HUES6 (cell line): ENCODE results near the gene RPTOR.

ENCODE experiments used
- H3K27ac ChIP-seq: 2 replicates; pipeline ENCODE4 v1.7.0; 2013; ENCODE audit warnings: low read depth, mild to moderate bottlenecking, low read length, inconsistent platforms
- H3K27me3 ChIP-seq: 2 replicates; pipeline ENCODE4 v1.6.1; 2013; ENCODE audit warnings: low read length; ENCODE audit not compliant: control insufficient read depth, insufficient read depth
- H3K36me3 ChIP-seq: 2 replicates; pipeline ENCODE4 v1.6.1; 2013; ENCODE audit warnings: low read length; ENCODE audit not compliant: control insufficient read depth, insufficient read depth
- H3K4me1 ChIP-seq: 2 replicates; pipeline ENCODE4 v1.6.1; 2013; ENCODE audit warnings: low read length; ENCODE audit not compliant: control insufficient read depth, insufficient read depth
- H3K4me3 ChIP-seq: 2 replicates; pipeline ENCODE4 v1.5.1; 2013; ENCODE audit warnings: low read depth, low read length
- H3K9ac ChIP-seq: one replicate; pipeline ENCODE4 v1.6.1; 2013; ENCODE audit warnings: mild to moderate bottlenecking, low read length
- H3K9me3 ChIP-seq: 2 replicates; pipeline ENCODE4 v1.6.1; 2013; ENCODE audit warnings: low read depth, low read length; ENCODE audit not compliant: control insufficient read depth, insufficient read depth

The RPTOR gene

GRCh38 chr17:80852476-80853015, 307.9 kb downstream of the RPTOR start:
- H3K36me3 ChIP-seq: no peaks in the 10 kb centered on the region; the same call in 1 of the 2 replicates
- no peaks in the 10 kb centered on the region for H3K9me3 ChIP-seq
- H3K27ac ChIP-seq: no peak overlapping the region
- no peak overlapping the region for H3K4me3 ChIP-seq
- no peaks in the 10 kb centered on the region for H3K27me3 ChIP-seq
- peaks cover 12% of the 10 kb centered on the region; the same call in 1 of the 2 replicates for H3K4me1 ChIP-seq
- H3K9ac ChIP-seq: no peak overlapping the region

DNA sequence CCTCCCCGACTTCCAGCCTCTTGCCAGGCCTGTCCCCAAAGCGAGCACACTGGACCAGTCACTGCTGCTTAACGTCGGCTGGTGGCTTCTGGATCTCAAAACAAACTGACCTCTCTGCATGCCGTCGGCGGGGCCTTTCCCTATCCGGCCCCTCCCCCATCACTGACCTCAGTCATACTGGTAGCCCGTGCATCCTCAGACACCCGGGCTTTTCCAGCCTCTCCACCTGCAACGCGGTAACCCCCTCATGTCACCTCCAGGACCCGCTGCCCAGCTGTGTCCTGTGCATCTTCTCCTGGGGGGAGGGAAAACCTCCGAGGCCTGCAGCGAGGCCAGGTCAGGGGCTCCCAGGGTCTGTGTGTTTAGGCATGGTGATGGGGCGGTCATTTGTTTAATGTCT, 308.4 kb downstream of the RPTOR start:
- no peak overlapping the region for H3K9ac ChIP-seq
- H3K4me3 ChIP-seq: no peak overlapping the region
- H3K9me3 ChIP-seq: no peaks in the 10 kb centered on the region
- no peaks in the 10 kb centered on the region; the same call in 1 of the 2 replicates for H3K36me3 ChIP-seq
- H3K27me3 ChIP-seq: no peaks in the 10 kb centered on the region
- H3K4me1 ChIP-seq: peaks cover 12% of the 10 kb centered on the region; the same call in 1 of the 2 replicates
- no peak overlapping the region for H3K27ac ChIP-seq

DNA sequence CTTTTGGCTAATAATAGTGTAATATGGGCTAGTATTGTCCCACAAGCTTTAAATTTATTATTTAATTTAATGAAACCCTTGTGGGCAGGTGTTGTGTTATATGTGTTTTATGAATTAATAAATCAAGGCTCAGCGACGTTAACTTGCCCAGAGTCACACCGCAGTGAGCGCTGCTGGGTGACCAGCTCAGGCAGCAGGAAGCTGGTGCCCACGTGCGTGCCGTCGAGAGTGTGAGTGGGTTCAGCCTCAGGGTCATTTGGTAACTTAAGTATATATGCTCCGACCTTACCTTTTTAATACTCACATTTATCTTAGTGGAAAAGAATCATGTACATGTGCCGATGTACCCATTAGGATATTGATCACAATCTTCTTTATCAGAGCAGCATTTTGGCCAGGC, 309.6 kb downstream of the RPTOR start:
- Histone ChIP-seq H3K4me1 (peaks cover 15% of the 10 kb centered on the region), H3K9ac (no peak overlapping the region), H3K27ac (no peak overlapping the region), H3K4me3 (no peak overlapping the region), H3K36me3 (no peaks in the 10 kb centered on the region), H3K9me3 (no peaks in the 10 kb centered on the region), H3K27me3 (no peaks in the 10 kb centered on the region)

GRCh38 chr17:80855196-80855947, 310.7 kb downstream of the RPTOR start:
- Histone ChIP-seq H3K4me1 (peaks cover 27% of the 10 kb centered on the region), H3K9me3 (no peaks in the 10 kb centered on the region)

DNA sequence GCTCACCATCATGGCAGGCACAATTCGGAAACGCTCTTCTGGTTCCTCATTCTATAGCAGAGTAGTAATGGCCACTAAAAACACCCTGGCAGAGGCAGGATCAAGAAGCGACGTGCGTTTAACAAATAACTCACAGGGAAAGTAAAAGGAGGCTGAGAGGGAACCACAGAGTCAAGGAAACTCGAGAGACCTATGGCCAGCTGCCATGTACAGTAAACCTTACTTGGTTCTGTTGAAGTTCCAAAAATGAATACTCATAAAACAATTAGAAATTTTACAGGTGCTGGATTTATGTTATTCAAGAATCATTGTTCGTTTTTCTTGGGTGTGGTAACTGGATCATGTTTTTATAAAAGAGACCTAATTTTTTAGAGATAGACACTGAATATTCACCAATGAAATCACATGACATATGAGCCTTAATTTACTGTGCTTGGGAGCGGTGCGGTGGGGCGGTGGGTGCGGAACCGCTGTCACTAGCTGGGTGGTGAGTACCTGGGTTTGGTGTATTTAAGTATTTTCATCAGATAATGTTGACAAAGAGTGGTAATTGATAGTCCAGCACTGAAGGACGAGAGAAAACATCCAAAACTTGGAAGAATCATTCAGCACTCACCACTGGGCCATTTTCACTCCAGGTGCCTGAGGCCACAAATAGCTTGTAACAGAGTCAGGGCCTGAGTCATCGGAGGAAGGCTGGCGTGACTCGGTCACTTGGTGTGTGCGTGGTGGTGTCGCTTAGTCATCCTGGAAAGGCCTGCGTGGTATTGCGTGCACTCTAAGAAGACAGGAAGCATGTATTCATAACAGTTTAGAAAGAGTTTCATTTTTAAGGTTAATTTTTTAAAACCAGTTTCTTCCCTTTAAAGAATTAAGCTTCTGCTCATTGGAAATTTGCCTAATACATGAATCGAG, 311.6 kb downstream of the RPTOR start:
- H3K27ac ChIP-seq: 0 out of 2 replicates have a peak overlapping the region, but pooled peaks have one; percentile 31

More at GRCh38 chr17:80855196-80855947, 310.7 kb downstream of the RPTOR start:
- H3K9ac ChIP-seq: no peak overlapping the region
- H3K36me3 ChIP-seq: no peaks in the 10 kb centered on the region
- no peaks in the 10 kb centered on the region for H3K27me3 ChIP-seq
- H3K4me3 ChIP-seq: no peak overlapping the region
- no peak overlapping the region for H3K27ac ChIP-seq

GRCh38 chr17:80856863-80857755, 312.5 kb downstream of the RPTOR start:
- no peak overlapping the region for H3K4me3 ChIP-seq
- H3K27ac ChIP-seq: 0 out of 2 replicates have a peak overlapping the region, but pooled peaks have one; percentile 31
- no peak overlapping the region for H3K9ac ChIP-seq

More for the DNA sequence above, 311.6 kb downstream of the RPTOR start:
- no peaks in the 10 kb centered on the region for H3K27me3 ChIP-seq
- no peak overlapping the region for H3K9ac ChIP-seq
- peaks cover 28% of the 10 kb centered on the region for H3K4me1 ChIP-seq
- H3K9me3 ChIP-seq: no peaks in the 10 kb centered on the region
- H3K36me3 ChIP-seq: no peaks in the 10 kb centered on the region
- no peak overlapping the region for H3K4me3 ChIP-seq

GRCh38 chr17:80857756-80858171, 313.1 kb downstream of the RPTOR start:
- Histone ChIP-seq H3K9me3 (no peaks in the 10 kb centered on the region), H3K27ac (no peak overlapping the region), H3K27me3 (no peaks in the 10 kb centered on the region), H3K9ac (no peak overlapping the region), H3K4me1 (peaks cover 30% of the 10 kb centered on the region), H3K4me3 (no peak overlapping the region), H3K36me3 (0 out of 2 replicates have a peak, but pooled peaks cover 1% of the 10 kb centered on the region)

More at GRCh38 chr17:80856863-80857755, 312.5 kb downstream of the RPTOR start:
- Histone ChIP-seq H3K27me3 (no peaks in the 10 kb centered on the region), H3K9me3 (no peaks in the 10 kb centered on the region), H3K4me1 (peaks cover 31% of the 10 kb centered on the region), H3K36me3 (no peaks in the 10 kb centered on the region)

DNA sequence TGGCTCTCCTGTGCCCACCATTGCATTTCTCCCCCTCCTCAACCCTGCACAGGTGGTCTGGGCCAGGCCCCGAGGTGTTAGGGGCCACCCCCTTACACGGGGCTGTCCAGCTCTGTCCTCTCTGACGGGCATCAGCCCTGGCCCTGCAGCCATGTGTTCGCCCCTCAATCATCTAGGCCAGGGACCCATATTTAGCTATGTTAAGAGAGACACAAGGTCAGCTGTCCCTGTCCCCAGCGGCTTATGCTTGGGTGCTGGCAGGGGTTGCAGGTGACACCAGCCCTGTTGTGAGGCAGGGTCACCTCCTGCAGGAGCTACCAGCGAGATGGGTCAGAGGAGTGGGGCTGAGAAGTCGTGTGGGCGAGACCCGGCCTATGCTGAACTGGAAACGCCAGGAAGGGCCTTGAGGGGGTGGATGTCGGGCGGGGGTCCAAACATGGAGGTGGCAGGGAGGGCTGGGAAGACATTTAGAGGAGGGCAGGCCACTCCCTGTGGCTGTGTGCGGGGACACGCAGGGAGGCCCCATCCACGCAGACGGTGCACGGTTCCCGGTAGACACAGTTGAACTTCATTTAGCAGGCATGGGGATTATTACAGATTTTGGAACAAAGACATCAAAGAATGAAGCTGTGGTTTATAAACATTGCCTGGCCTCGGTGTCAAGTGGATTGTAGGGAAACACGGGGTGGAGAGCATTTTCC, 313.8 kb downstream of the RPTOR start:
- H3K36me3 ChIP-seq: peaks cover 4% of the 10 kb centered on the region; the same call in 1 of the 2 replicates
- no peak overlapping the region for H3K27ac ChIP-seq
- no peaks in the 10 kb centered on the region for H3K27me3 ChIP-seq
- H3K4me1 ChIP-seq: peaks cover 26% of the 10 kb centered on the region
- H3K9ac ChIP-seq: no peak overlapping the region
- no peak overlapping the region for H3K4me3 ChIP-seq
- 0 out of 2 replicates have a peak, but pooled peaks cover 4% of the 10 kb centered on the region for H3K9me3 ChIP-seq

GRCh38 chr17:80859002-80859941, 314.6 kb downstream of the RPTOR start:
- Histone ChIP-seq H3K9ac (no peak overlapping the region), H3K36me3 (peaks cover 4% of the 10 kb centered on the region; the same call in 1 of the 2 replicates)

More at GRCh38 chr17:80859002-80859941, 314.6 kb downstream of the RPTOR start:
- Histone ChIP-seq H3K4me1 (peaks cover 26% of the 10 kb centered on the region), H3K27me3 (no peaks in the 10 kb centered on the region), H3K9me3 (0 out of 2 replicates have a peak, but pooled peaks cover 4% of the 10 kb centered on the region), H3K27ac (peak overlapping the region; percentile 51; the same call in 1 of the 2 replicates), H3K4me3 (no peak overlapping the region)
